ENCODE results near the gene SNX13.

SNX13 gene, protein sequence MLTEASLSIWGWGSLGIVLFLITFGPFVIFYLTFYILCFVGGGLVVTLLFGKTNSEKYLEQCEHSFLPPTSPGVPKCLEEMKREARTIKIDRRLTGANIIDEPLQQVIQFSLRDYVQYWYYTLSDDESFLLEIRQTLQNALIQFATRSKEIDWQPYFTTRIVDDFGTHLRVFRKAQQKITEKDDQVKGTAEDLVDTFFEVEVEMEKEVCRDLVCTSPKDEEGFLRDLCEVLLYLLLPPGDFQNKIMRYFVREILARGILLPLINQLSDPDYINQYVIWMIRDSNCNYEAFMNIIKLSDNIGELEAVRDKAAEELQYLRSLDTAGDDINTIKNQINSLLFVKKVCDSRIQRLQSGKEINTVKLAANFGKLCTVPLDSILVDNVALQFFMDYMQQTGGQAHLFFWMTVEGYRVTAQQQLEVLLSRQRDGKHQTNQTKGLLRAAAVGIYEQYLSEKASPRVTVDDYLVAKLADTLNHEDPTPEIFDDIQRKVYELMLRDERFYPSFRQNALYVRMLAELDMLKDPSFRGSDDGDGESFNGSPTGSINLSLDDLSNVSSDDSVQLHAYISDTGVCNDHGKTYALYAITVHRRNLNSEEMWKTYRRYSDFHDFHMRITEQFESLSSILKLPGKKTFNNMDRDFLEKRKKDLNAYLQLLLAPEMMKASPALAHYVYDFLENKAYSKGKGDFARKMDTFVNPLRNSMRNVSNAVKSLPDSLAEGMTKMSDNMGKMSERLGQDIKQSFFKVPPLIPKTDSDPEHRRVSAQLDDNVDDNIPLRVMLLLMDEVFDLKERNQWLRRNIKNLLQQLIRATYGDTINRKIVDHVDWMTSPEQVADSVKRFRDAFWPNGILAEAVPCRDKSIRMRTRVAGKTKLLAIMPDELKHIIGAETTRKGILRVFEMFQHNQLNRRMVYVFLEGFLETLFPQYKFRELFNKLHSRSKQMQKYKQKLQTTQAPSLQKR

DNA sequence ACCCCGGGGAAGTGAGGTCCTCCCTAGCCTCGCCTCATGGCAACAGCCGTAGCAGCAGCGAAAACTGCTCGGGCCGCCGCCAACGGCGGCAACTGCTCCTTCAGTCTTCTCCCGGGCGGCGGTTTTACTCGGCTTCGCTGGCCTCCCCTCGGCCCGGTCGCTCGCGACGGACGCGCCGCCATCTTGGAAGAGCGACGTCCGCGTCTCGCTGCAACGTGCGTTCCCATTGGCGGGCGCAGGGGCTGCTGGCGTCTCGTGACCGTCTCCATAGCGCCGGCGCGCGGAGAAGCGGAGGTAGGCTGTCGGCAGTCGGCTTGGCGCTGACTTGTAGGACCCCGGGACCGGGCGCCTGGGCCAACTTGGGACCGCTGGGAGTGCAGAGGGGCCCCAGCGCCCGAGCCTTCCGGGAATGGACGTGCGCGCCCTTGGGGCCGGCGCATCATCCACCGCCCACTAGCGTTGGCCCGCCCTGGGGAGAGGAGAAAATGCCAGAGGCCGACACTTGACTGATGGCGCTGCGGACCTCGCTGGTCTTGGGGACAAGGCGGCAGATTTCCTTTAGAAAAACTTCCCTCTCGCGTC, at the start of gene SNX13:
Gene SNX13, minus strand, starts transcription at position 193 of the 582 bp plus-strand sequence. CDS start 199 bp downstream, outside the sequence.
- peak; percentile 81 to 97 for DNase-seq

DNA sequence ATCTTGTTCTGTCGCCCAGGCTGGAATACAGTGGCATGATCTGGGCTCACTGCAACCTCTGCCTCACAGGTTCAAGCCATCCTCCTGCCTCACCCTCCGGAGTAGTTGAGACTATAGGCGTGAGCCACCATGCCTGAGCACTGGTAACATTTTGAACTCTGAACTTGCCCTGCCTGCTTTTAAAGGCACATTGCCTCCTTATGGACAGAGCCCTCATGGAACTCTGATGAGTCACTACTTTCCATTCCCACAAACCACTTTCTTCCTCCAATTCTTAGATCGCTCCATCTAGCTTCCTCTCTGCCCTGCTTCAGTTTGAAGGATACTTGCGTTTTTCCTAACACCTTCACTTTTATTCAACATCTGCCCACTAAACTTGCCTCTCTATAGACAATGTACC, 49.3 kb upstream of the SNX13 start:
- no peak for DNase-seq

- no peak for DNase-seq
Measured at GRCh38 chr7:17988858-17989257, 48.6 kb upstream of the SNX13 start.

- DNase-seq = no peak
Measured at GRCh38 chr7:17988141-17988540, 47.8 kb upstream of the SNX13 start.

GRCh38 chr7:17986851-17987250, 46.6 kb upstream of the SNX13 start:
- DNase-seq = no peak

DNA sequence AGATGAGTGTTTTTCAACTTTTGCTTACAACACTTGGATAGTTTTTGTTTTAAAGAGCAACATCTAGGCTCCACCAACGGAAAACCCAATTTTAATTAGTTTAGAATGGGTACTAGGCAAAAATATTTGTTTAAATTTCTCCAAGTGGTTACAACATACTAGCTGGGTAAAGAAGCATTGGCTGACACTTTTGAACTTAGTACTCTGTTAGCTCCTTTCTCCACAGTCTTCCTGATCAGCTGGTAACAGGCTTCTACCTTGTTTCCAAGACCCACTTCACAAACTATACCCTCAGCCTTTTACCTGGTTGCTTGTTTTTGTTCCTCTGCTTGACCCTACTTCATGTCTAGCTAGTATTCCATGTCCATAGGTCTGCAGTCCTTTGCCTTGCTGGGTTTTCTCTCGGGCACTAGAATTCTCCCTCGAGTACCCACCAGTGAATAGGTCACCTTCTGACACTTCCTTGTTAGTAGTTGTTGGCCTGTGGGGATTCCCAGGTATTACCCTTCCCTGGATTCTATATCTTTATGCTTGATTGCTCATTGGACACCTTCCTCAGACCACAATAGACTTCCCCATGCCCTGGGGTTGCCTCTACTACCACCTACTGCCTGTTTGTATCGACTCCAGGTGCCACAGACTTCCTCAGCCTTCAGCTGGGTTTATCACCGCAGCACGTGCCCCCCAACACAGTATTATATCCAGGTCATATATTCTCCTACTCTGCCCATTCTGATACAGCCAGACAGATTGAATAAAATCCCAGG, 45.4 kb upstream of the SNX13 start:
- DNase-seq = no peak

- DNase-seq = no peak
Measured at GRCh38 chr7:17984288-17984687, 44.0 kb upstream of the SNX13 start.

GRCh38 chr7:17983221-17984062, 43.1 kb upstream of the SNX13 start:
- no peak for DNase-seq

DNA sequence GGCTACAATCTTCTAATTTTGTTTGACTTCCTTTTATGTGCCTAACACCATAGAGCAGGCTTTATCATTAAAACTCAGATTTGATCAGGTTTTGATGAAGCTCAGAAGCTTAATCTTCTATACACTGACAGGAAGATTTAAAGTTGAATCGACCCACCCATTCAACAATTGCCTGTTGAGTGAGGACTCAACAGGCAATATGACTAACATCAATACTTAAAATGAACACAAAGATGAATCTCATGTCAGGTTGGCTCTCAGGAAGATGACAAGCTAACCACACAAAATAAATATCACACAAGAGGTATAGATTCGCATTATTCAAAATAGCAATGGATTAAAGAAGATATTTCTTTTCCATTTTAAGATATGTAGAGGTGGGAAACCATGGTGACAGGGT, 36.7 kb upstream of the SNX13 start:
- DNase-seq = no peak

DNA sequence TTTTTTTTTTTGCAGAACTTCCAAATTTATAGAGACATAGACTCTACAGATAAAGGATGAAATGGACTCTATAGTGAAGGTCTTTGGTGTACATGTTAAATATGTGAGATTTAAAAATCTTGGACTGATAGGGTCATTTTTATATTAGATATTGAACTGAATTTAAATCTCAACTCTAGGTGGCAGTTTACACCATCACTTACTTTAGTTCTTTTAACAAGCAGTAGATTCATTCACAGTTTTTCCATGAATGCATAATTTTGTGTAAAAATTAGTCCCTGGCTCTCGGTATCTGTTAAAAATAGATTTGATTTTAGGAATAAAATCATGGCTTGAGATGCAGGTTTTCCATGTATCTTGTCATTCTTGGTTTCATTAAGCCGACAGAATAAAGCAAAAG, 31.1 kb upstream of the SNX13 start:
- DNase-seq = no peak

DNA sequence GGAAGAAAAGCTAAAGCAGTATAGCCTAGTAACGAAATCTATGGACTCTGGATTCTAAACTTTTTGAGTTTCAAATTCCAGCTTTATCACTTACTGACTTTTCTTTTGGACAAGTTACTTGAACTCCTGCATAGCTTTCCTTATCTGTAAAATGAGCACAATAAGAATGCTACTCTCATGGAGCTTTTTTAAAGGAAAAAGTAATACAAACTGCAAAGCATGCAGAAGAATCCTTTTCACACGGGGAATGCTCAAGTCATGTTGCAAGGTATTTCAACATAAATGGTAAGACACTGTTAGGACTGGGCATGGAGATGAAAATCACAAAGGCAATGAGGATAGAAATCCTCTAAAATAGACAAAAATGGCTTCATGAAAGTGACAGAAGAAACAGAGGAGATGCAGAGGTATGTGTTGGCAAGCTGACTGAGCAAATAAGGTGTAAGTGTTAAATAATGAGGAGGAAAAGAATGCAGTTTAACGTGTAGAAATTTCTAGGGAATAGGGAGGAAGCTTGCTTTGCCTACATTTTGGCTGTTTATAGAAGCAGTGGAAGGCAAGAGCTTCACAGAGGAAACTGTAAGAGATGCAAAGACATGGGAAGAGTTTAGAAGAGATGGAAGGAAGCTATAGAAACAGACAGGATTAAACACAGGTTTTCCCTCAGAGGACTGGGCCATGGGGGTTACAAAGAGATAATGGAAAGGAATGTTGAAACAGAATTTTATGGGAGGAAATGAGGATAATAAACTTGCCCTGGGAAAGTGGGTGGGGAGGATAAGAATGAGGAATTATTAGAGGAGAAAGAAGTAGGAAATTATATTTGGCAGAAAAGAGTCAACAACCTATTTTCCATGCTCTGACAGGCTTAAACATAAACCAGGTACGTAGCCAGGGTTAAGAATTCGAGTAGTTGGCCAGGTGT, 28.8 kb upstream of the SNX13 start:
- DNase-seq = no peak

DNA sequence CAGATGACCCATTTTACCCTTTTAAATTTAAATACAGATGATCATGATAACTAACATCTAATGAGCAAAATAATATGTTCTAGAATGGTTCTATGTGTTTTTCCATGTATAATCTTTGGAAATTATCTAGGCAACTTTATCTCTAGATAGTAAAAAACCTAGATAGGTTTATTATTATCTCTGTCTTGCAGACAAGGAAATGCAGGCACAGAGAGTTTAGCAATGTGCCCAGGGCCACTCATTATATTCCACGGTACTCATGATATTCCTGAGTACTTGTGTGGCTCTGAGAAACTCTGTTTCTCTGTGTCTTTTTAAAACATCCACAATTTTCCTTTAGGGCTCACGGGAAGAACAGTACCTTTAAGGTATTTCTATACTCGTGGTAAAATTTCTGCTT, 26.4 kb upstream of the SNX13 start:
- DNase-seq = no peak

DNA sequence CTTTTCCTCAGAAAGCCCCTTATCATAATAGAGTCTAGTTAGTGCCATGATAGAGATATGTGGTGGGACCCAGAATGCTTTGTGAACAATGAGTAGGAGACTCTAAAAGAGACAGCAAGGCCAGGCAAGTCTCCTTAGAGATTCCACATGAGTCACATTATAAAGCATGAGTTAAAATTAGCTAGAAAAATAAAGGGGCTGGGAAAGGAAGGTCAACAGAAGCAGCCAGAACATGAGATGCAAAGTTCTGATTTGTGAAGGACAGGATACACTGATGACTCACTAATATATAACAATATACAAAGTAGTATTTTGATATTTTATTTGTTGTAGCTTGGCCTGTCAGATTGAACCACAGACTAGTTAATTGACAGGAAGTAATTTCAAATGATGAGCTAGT, 25.3 kb upstream of the SNX13 start:
- DNase-seq = no peak

GRCh38 chr7:17963281-17963680, 23.0 kb upstream of the SNX13 start:
- no peak for DNase-seq

DNA sequence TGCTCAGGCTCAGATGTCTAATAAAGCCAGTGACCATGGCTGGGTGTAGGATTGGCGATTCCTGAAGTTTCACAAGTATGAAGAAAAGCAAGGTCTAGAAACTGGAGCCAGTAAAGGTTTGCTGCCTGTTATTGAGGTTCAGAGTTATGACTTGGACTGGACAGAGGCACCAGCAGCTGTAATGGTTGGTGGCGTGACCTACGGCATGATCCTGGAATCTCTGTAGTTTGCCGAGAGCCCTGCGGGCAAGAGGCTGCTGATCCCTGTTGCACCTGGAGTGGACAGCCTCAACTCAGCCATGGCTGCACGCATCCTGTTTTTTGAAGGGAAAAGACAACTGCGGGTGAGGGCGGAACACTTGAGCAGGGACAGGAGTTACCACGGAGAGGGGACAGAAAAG, 22.4 kb upstream of the SNX13 start:
- DNase-seq = no peak

DNA sequence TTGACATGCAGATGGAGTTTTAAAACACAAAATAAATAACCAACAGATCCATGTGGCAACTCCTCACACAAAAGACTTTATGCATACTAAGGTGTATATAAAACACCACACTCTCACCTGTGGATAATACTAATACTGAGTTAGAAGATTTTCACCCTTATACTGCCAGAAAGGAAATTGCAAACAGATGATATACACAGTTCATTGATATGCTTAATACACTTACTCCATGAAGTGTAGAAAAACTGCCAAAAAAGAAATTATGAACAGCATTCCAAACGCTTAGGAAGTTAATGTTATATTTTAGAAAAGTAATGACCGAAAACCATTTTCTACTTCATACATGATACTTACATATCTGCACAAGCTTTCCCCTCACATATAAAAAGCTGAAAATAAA, 17.6 kb upstream of the SNX13 start:
- no peak for DNase-seq

- no peak for DNase-seq
Measured at GRCh38 chr7:17952387-17952786, 12.1 kb upstream of the SNX13 start.

GRCh38 chr7:17951742-17952254, 11.5 kb upstream of the SNX13 start:
- no peak for DNase-seq

- no peak for DNase-seq
Measured at GRCh38 chr7:17948526-17949238, 8.4 kb upstream of the SNX13 start.

DNA sequence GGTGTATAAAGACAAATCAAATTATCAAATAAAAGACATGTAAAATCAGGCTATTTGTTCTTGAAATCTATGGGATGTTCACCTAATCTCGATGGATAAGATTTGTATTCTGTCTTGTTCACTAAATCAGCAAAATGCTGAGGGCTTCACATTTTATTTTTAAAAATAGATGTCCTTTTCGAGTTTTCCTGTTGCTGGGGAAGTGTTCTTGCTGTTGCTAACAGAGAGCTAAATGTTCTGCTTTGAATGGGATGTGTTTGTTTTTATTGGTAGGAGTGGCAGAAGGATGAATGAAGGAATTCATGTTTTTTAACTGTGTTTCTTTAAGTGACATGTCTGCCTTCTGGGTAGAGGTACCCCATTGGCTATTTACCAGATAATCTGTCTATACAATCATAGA, 7.3 kb upstream of the SNX13 start:
- no peak for DNase-seq

All from NCI-H526 (cell line).